A549 (cell line): Measurements from ENCODE around the gene TP53BP1. TPM values are rescaled to one million over a fixed set of nuclear protein-coding genes. Genes with fewer than 3 reads are reported as not detected.

Source experiments
- ATAC-seq, 2 experiments: fragments of 200-7000 bp in 1 of 2; fragments of >200 bp in 1 of 2; cut with Nextera tagmentation in 1 of 2; cut with Tn5 transposase in 1 of 2; 3 replicates each; pipeline versions ENCODE4 v1.8.0 to v1.9.1; 2018 to 2020; ENCODE audit warnings: mild to moderate bottlenecking in 1 of 2, moderate library complexity in 1 of 2
- CTCF ChIA-PET: fragments of 300-600 bp; sonication (Branson Sonifier 250); formaldehyde crosslinking; extraction: SDS; loops from one replicate; lab custom pipeline; 2021; ENCODE audit warnings: antibody characterized with exemption, inconsistent platforms; lab: Yijun Ruan, JAX
- POLR2A ChIA-PET: fragments of 350-600 bp; formaldehyde crosslinking; extraction: SDS; loops from one replicate; lab custom pipeline; 2021; ENCODE audit warnings: antibody characterized with exemption, inconsistent platforms; lab: Yijun Ruan, JAX
- DNase-seq, 2 experiments: peaks; one replicate each; pipeline versions ENCODE4 v3.0.0 to v3.0.0-alpha.2; 2011 to 2016; ENCODE audit warnings: low read depth in 1 of 2, low spot score in 1 of 2
- FAIRE-seq: peaks from 2 replicates; lab custom pipeline; 2011; peaks lifted over from hg19 to GRCh38; lab: Jason Lieb, UNC
- H3K27ac ChIP-seq, 2 experiments: fragments of >200 bp; sonication (Bioruptor Twin); formaldehyde crosslinking; 3 replicates each; pipeline ENCODE4 v1.5.1; 2016 to 2017
- H3K4me1 ChIP-seq: fragments of >200 bp; sonication (Bioruptor Twin); formaldehyde crosslinking; 3 replicates; pipeline ENCODE4 v1.6.1; 2016
- H3K4me2 ChIP-seq: fragments of >200 bp; sonication (Bioruptor Twin); formaldehyde crosslinking; 3 replicates; pipeline ENCODE4 v1.6.1; 2016
- H3K4me3 ChIP-seq: fragments of >200 bp; sonication (Bioruptor Twin); formaldehyde crosslinking; 3 replicates; pipeline ENCODE4 v1.5.1; 2016
- H3K9me3 ChIP-seq: fragments of >200 bp; sonication (Bioruptor Twin); formaldehyde crosslinking; 3 replicates; pipeline ENCODE4 v1.6.1; 2016
- BHLHE40 ChIP-seq: IDR thresholded peaks from 2 replicates; pipeline ENCODE4 v1.6.1; 2012; ENCODE audit warnings: low read depth, low read length, inconsistent platforms
- CBX8 ChIP-seq: fragments of 200-600 bp; sonication (generic); IDR thresholded peaks from 2 replicates; pipeline ENCODE4 v1.6.1; 2016
- CEBPB ChIP-seq, 2 experiments: fragments of >200 bp in 1 of 2; sonication (Bioruptor Twin) in 1 of 2; formaldehyde crosslinking in 1 of 2; IDR thresholded peaks; 2 replicates each; pipeline ENCODE4 v1.6.1; 2012 to 2016
- CHD2 ChIP-seq: fragments of 150-350 bp; IDR thresholded peaks from 2 replicates; pipeline ENCODE4 v1.6.1; 2014; ENCODE audit warnings: low read length; ENCODE audit not compliant: partially characterized antibody
- CHD4 ChIP-seq: fragments of 200-600 bp; sonication (generic); IDR thresholded peaks from 2 replicates; pipeline ENCODE4 v1.6.1; 2016; ENCODE audit warnings: antibody characterized with exemption, mild to moderate bottlenecking, borderline replicate concordance
- EHF ChIP-seq: fragments of 250-450 bp; sonication (Bioruptor Pico); IDR thresholded peaks from 2 replicates; pipeline ENCODE4 v1.5.0; 2020; ENCODE audit warnings: mild to moderate bottlenecking
- EHMT2 ChIP-seq: fragments of 200-600 bp; sonication (generic); IDR thresholded peaks from 2 replicates; pipeline ENCODE4 v1.6.1; 2016; ENCODE audit warnings: antibody characterized with exemption, low read depth, mild to moderate bottlenecking, moderate library complexity
- EP300 ChIP-seq, 2 experiments: fragments of >200 bp; sonication (Bioruptor Twin); formaldehyde crosslinking; IDR thresholded peaks; 2 replicates in 1 of 2; 3 replicates in 1 of 2; pipeline ENCODE4 v1.6.1; 2016 to 2017
- ESRRA ChIP-seq: fragments of 150-350 bp; IDR thresholded peaks from 2 replicates; pipeline ENCODE4 v1.6.1; 2014; ENCODE audit warnings: mild to moderate bottlenecking, low read length, borderline replicate concordance
- FOSB ChIP-seq: fragments of 250-450 bp; sonication (Bioruptor Pico); IDR thresholded peaks from 2 replicates; pipeline ENCODE4 v1.5.0; 2020; ENCODE audit warnings: mild to moderate bottlenecking, moderate library complexity
- FOSL2 ChIP-seq, 2 experiments: fragments of 450-650 bp in 1 of 2; fragments of >200 bp in 1 of 2; sonication (Bioruptor Twin) in 1 of 2; formaldehyde crosslinking; IDR thresholded peaks; 2 replicates each; pipeline versions ENCODE4 v1.5.0 to v1.6.1; 2016 to 2020; ENCODE audit warnings: mild to moderate bottlenecking in 1 of 2, moderate library complexity in 1 of 2
- FOXS1 ChIP-seq: fragments of 250-450 bp; sonication (Bioruptor Pico); IDR thresholded peaks from 2 replicates; pipeline ENCODE4 v1.5.0; 2020; ENCODE audit warnings: mild to moderate bottlenecking, moderate library complexity
- GATA3 ChIP-seq: IDR thresholded peaks from 2 replicates; pipeline ENCODE4 v1.6.1; 2012; ENCODE audit warnings: borderline replicate concordance
- HDAC2 ChIP-seq: fragments of 200-600 bp; sonication (generic); IDR thresholded peaks from 2 replicates; pipeline ENCODE4 v1.6.1; 2016
- HOXB13 ChIP-seq: fragments of 250-450 bp; sonication (Bioruptor Pico); IDR thresholded peaks from 2 replicates; pipeline ENCODE4 v1.5.0; 2020; ENCODE audit warnings: low read depth, mild to moderate bottlenecking, moderate library complexity
- HOXB5 ChIP-seq: fragments of 250-450 bp; sonication (Bioruptor Pico); IDR thresholded peaks from 2 replicates; pipeline ENCODE4 v1.5.0; 2020; ENCODE audit warnings: mild to moderate bottlenecking, moderate library complexity
- JUNB ChIP-seq: fragments of >200 bp; sonication (Bioruptor Twin); formaldehyde crosslinking; IDR thresholded peaks from 2 replicates; pipeline ENCODE4 v1.6.1; 2016
- MAFK ChIP-seq: fragments of 450-650 bp; IDR thresholded peaks from 2 replicates; pipeline ENCODE4 v1.6.1; 2014; ENCODE audit not compliant: partially characterized antibody
- MAX ChIP-seq: IDR thresholded peaks from 2 replicates; pipeline ENCODE4 v1.6.1; 2012
- MAZ ChIP-seq: fragments of 150-350 bp; IDR thresholded peaks from 2 replicates; pipeline ENCODE4 v1.6.1; 2014; ENCODE audit warnings: antibody characterized with exemption, low read depth, low read length, borderline replicate concordance
- NFE2L2 ChIP-seq: fragments of 150-350 bp; conservative IDR thresholded peaks from 2 replicates; pipeline ENCODE4 v1.6.1; 2014; ENCODE audit warnings: low read length
- PHF8 ChIP-seq: fragments of 200-600 bp; sonication (generic); IDR thresholded peaks from 2 replicates; pipeline ENCODE4 v1.6.1; 2016; ENCODE audit warnings: low read depth, mild to moderate bottlenecking, antibody characterized with exemption, moderate library complexity, borderline replicate concordance
- POLR2AphosphoS2 ChIP-seq: conservative IDR thresholded peaks from 2 replicates; pipeline ENCODE4 v1.6.1; 2012; ENCODE audit warnings: low read length, improper control_type of control experiment, inconsistent platforms
- RAD21 ChIP-seq, 2 experiments: fragments of >200 bp in 1 of 2; sonication (Bioruptor Twin) in 1 of 2; formaldehyde crosslinking in 1 of 2; IDR thresholded peaks in 1 of 2; conservative IDR thresholded peaks in 1 of 2; 2 replicates in 1 of 2; 3 replicates in 1 of 2; pipeline ENCODE4 v1.6.1; 2012 to 2018; ENCODE audit warnings: inconsistent platforms in 1 of 2
- RARB ChIP-seq: fragments of 250-450 bp; sonication (Bioruptor Pico); IDR thresholded peaks from 2 replicates; pipeline ENCODE4 v1.8.0; 2021; ENCODE audit warnings: mild to moderate bottlenecking, moderate library complexity
- RCOR1 ChIP-seq: fragments of 150-350 bp; IDR thresholded peaks from 2 replicates; pipeline ENCODE4 v1.6.1; 2014; ENCODE audit warnings: antibody characterized with exemption, low read length, low read depth
- TFCP2L1 ChIP-seq: fragments of 250-450 bp; sonication (Bioruptor Pico); IDR thresholded peaks from 2 replicates; pipeline ENCODE4 v1.5.0; 2021; ENCODE audit warnings: mild to moderate bottlenecking
- USF2 ChIP-seq: fragments of 450-650 bp; IDR thresholded peaks from 2 replicates; pipeline ENCODE4 v1.6.1; 2014; ENCODE audit warnings: antibody characterized with exemption
- WGBS: methylation state at CpG from one replicate; pipeline ENCODE4 v1.1.6; 2017; ENCODE audit errors: missing lambda C conversion rate; 5-methylcytosine and 5-hydroxymethylcytosine counted together
- polyA plus RNA-seq, 4 experiments: library from polyadenylated mRNA; depleted of rRNA in 3 of 4; stranded (reverse); fragments of >200 nt; fragmentation: RNase III in 1 of 4; extraction: RNeasy Plus Mini Kit Qiagen cat#74134 plus additional on column Dnase treatment in 1 of 4; gene quantifications; 2 replicates in 3 of 4; 3 replicates in 1 of 4; pipeline ENCODE4 v1.2.3, GENCODE V29; 2011 to 2017
- TF ChIP-seq, protein P1 (sequence below): fragments of 250-450 bp; sonication (Bioruptor Pico); IDR thresholded peaks from 2 replicates; pipeline ENCODE4 v1.5.0; 2021; ENCODE audit warnings: mild to moderate bottlenecking, moderate library complexity, borderline replicate concordance

Gene TP53BP1
- polyA plus RNA-seq, 2 of the 4 experiments (the other 2 are of a cell fraction): 25.0 to 49.8 TPM

DNA sequence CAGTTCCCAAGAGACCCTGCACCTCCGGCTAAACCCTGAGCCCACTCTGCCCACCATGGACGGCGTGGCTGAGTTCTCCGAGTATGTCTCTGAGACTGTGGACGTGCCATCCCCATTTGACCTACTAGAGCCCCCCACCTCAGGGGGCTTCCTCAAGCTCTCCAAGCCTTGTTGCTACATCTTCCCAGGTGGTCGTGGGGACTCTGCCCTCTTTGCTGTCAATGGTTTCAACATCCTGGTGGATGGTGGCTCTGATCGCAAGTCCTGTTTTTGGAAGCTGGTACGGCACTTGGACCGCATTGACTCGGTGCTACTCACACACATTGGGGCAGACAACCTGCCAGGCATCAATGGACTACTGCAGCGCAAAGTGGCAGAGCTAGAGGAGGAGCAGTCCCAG is 28.5 kb upstream of the TP53BP1 start:
- FAIRE-seq: no peak
- Histone ChIP-seq H3K4me2 (no peak overlapping the region), H3K4me3 (no peak overlapping the region), H3K27ac (no peak overlapping the region), H3K4me1 (no peaks in the 10 kb centered on the region), H3K9me3 (no peaks in the 10 kb centered on the region)
- CTCF ChIA-PET: interaction anchor here (1.3 to 3.1 kb wide), 2 partner anchors 10 to 82 kb away, joined by 3 to 13 read pairs; no protein-coding TSS in a partner anchor
- WGBS: 81% methylated on average over 5 of the region's 11 CpGs
- DNase-seq: no peak
- ATAC-seq: no peak
- POLR2A ChIA-PET: no interaction called here
- TF ChIP-seq JUNB (no peak), EHF (no peak), HDAC2 (no peak), NFE2L2 (no peak), BHLHE40 (no peak), RCOR1 (no peak), FOSL2 (IDR thresholded peaks at IDR 0.05) (no peak), FOSL2 (CRISPR knock-in tag; IDR thresholded peaks at IDR 0.05) (no peak), MAFK (no peak), CBX8 (no peak), HOXB5 (no peak), TFCP2L1 (no peak), EP300 (IDR thresholded peaks at IDR 0.05) (no peak), CHD2 (no peak), MAZ (no peak), ESRRA (no peak), PHF8 (no peak), HOXB13 (CRISPR knock-in tag) (no peak), EHMT2 (no peak), USF2 (no peak)

DNA sequence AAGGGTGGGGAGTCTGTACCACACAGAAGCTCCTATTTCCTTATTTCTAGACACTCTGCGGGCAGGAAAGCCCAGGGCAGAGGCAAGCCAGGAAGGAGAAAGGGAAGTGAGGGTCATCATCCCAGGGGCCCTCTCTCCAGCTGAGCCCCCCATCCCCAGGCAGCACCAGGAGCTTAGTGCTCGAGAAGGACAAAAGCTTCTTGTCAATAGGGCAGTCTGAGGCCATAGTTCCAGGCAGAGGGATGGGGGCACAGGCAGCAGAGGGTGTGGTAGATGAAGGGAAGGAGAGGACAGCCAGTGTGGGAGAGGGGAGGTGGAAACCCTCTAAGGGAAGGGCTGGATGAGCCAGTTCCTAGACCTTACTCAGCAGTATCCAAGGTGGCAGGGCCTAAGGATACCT is 27.2 kb upstream of the TP53BP1 start:
- Histone ChIP-seq H3K9me3 (no peaks in the 10 kb centered on the region), H3K4me2 (no peak overlapping the region), H3K4me3 (no peak overlapping the region), H3K27ac (no peak overlapping the region), H3K4me1 (no peaks in the 10 kb centered on the region)
- no peak for FAIRE-seq
- WGBS: 94% methylated on average over 2 of the region's 2 CpGs
- no peak for DNase-seq
- POLR2A ChIA-PET: interaction anchor here (1.2 kb wide), 1 partner anchor 9 kb away, joined by 3 read pairs; no protein-coding TSS in a partner anchor
- CTCF ChIA-PET: interaction anchor here (3.1 kb wide), 1 partner anchor 9 kb away, joined by 13 read pairs; no protein-coding TSS in a partner anchor
- ATAC-seq: no peak
- TF ChIP-seq FOXS1 (CRISPR knock-in tag) (no peak), MAX (no peak), FOSB (CRISPR knock-in tag) (no peak), RARB (CRISPR knock-in tag) (no peak), MAFK (no peak), GATA3 (no peak), POLR2AphosphoS2 (no peak), CHD4 (no peak), TFCP2L1 (no peak), CBX8 (no peak), USF2 (no peak), PHF8 (no peak), RAD21 (conservative IDR thresholded peaks at IDR 0.05 in 1 of 2, IDR thresholded peaks at IDR 0.05 in 1 of 2) (no peak), ESRRA (no peak), CEBPB (IDR thresholded peaks at IDR 0.05) (no peak)
- TF ChIP-seq, protein P1, sequence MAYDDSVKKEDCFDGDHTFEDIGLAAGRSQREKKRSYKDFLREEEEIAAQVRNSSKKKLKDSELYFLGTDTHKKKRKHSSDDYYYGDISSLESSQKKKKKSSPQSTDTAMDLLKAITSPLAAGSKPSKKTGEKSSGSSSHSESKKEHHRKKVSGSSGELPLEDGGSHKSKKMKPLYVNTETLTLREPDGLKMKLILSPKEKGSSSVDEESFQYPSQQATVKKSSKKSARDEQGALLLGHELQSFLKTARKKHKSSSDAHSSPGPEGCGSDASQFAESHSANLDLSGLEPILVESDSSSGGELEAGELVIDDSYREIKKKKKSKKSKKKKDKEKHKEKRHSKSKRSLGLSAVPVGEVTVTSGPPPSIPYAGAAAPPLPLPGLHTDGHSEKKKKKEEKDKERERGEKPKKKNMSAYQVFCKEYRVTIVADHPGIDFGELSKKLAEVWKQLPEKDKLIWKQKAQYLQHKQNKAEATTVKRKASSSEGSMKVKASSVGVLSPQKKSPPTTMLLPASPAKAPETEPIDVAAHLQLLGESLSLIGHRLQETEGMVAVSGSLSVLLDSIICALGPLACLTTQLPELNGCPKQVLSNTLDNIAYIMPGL: no peak
